SK-N-SH treated with all-trans-retinoic acid at 6 μM for 48 hours (cell line): ENCODE results near the gene ZNF423.

Experiments
- ARNTL ChIP-seq: fragments of 450-650 bp; formaldehyde crosslinking; IDR thresholded peaks from 2 replicates; pipeline ENCODE4 v1.5.0; 2020; ENCODE audit warnings: low read depth, mild to moderate bottlenecking, moderate library complexity, borderline replicate concordance
- RARB ChIP-seq: fragments of 250-450 bp; sonication (Bioruptor Pico); IDR thresholded peaks from 2 replicates; pipeline ENCODE4 v1.8.0; 2021; ENCODE audit warnings: mild to moderate bottlenecking, moderate library complexity
- TCF4 ChIP-seq: fragments of 250-450 bp; sonication (Bioruptor Pico); IDR thresholded peaks from 2 replicates; pipeline ENCODE4 v1.8.0; 2021; ENCODE audit warnings: mild to moderate bottlenecking, moderate library complexity, borderline replicate concordance
- TOX ChIP-seq: fragments of 250-450 bp; sonication (Bioruptor Pico); IDR thresholded peaks from 2 replicates; pipeline ENCODE4 v1.8.0; 2021; ENCODE audit warnings: mild to moderate bottlenecking, moderate library complexity, borderline replicate concordance
- TF ChIP-seq, protein P1 (sequence below): fragments of 250-450 bp; sonication (Bioruptor Pico); IDR thresholded peaks from 2 replicates; pipeline ENCODE4 v1.5.1; 2020; ENCODE audit warnings: low read depth, mild to moderate bottlenecking, moderate library complexity
- TF ChIP-seq, protein P2 (sequence below): fragments of 250-450 bp; sonication (Bioruptor Pico); IDR thresholded peaks from 2 replicates; pipeline ENCODE4 v1.8.0; 2020; ENCODE audit warnings: mild to moderate bottlenecking, moderate library complexity, borderline replicate concordance

DNA sequence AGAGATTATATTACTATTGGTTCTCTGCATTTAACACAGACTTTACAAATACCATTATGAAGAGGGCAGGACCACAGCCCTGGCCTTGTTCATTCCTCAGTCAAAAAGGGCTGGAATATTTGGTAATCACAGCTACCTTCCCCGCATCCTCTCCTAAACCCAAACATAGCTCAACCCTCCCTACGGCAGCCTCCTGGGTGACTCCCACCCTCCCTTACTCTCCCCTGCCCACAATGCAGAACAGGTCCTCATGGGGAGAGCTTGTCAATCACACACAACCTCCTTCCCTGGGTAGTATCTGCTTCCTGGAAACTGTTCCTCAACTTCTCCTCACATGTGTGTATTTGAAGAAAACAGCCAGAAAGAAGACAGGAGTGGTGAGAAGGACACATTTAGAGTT, 258.1 kb downstream of the ZNF423 start:
- TF ChIP-seq TCF4 (no peak), TOX (CRISPR knock-in tag) (no peak), RARB (CRISPR knock-in tag) (no peak), ARNTL (no peak)
- TF ChIP-seq, protein P1, sequence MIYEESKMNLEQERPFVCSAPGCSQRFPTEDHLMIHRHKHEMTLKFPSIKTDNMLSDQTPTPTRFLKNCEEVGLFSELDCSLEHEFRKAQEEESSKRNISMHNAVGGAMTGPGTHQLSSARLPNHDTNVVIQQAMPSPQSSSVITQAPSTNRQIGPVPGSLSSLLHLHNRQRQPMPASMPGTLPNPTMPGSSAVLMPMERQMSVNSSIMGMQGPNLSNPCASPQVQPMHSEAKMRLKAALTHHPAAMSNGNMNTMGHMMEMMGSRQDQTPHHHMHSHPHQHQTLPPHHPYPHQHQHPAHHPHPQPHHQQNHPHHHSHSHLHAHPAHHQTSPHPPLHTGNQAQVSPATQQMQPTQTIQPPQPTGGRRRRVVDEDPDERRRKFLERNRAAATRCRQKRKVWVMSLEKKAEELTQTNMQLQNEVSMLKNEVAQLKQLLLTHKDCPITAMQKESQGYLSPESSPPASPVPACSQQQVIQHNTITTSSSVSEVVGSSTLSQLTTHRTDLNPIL (CRISPR knock-in tag) = no peak
- TF ChIP-seq, protein P2, sequence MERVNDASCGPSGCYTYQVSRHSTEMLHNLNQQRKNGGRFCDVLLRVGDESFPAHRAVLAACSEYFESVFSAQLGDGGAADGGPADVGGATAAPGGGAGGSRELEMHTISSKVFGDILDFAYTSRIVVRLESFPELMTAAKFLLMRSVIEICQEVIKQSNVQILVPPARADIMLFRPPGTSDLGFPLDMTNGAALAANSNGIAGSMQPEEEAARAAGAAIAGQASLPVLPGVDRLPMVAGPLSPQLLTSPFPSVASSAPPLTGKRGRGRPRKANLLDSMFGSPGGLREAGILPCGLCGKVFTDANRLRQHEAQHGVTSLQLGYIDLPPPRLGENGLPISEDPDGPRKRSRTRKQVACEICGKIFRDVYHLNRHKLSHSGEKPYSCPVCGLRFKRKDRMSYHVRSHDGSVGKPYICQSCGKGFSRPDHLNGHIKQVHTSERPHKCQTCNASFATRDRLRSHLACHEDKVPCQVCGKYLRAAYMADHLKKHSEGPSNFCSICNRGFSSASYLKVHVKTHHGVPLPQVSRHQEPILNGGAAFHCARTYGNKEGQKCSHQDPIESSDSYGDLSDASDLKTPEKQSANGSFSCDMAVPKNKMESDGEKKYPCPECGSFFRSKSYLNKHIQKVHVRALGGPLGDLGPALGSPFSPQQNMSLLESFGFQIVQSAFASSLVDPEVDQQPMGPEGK (CRISPR knock-in tag) = no peak
